PC-3 (cell line): ENCODE data around the gene MCU.

ENCODE experiments used
- CTCF ChIP-seq: fragments of 300-600 bp; sonication (generic); conservative IDR thresholded peaks from 2 replicates; pipeline ENCODE4 v1.5.1; 2017; ENCODE audit warnings: antibody characterized with exemption, low read depth, mild to moderate bottlenecking, low read length
- EZH2 ChIP-seq: fragments of 300-600 bp; sonication (generic); IDR thresholded peaks from one replicate; pipeline ENCODE4 v1.6.1; 2017; ENCODE audit warnings: antibody characterized with exemption, mild to moderate bottlenecking, low read length; ENCODE audit not compliant: unreplicated experiment
- EZH2phosphoT487 ChIP-seq: fragments of 300-600 bp; sonication (generic); IDR thresholded peaks from 2 replicates; pipeline ENCODE4 v1.6.1; 2018; ENCODE audit warnings: mild to moderate bottlenecking, antibody characterized with exemption, low read length, borderline replicate concordance

GRCh38 chr10:72742092-72742491 lies 50.1 kb downstream of the MCU start:
- no peak for TF ChIP-seq CTCF
- TF ChIP-seq EZH2phosphoT487: no peak
- no peak for TF ChIP-seq EZH2
